ENCODE data around the gene SYNDIG1L.
"Not testable (repeated sequence)": the region's sequence is repeated elsewhere in the genome, so short reads cannot be mapped to it uniquely, and the experiment has no call there.

SYNDIG1L gene

DNA sequence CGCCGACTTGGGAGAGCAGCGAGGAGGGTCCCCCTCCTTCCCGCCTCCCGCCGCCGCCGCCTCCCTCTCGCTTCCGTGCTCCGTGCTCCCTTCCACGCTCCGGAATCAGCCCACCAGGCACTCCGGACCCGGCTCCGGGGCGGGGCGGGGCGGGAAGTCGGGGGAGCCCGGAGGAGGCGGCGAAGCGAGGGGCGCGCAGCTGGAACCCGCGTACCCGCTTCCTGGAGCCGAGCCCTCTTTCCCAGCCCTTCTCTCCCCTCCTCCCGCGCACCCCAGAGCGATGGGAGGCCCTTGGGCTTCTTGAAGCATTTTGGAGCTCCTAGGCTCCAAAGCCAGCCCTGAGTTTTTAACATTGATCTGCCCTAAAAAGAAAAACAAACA lies at the start of gene SYNDIG1L:
Gene SYNDIG1L (minus strand): TSS at position 9 of the 381 bp plus-strand sequence. CDS start 16,466 bp downstream, outside the sequence.
- no peak for DNase-seq (ENCODE audit: low spot score)

DNA sequence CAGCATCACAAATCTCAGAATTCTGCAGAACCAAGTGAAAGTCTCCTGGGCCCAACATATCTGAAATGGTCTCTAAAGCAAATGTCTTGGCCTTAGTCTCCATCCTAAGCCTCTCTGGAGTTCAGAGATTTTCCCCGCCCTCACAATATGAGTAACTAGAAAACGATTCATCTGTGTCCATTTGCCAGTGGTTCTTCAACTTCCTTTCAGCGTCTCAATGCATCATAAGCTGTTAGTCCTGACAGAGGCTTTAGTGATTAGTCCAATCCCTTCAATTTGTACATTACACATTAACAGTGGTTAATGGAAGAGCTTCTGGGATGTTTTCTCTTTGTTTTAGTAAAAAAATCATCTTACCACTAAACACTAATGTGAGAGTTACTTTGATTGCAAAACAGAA lies 49.7 kb upstream of the SYNDIG1L start:
- DNase-seq (ENCODE audit: low spot score) = peak; percentile 67

DNA sequence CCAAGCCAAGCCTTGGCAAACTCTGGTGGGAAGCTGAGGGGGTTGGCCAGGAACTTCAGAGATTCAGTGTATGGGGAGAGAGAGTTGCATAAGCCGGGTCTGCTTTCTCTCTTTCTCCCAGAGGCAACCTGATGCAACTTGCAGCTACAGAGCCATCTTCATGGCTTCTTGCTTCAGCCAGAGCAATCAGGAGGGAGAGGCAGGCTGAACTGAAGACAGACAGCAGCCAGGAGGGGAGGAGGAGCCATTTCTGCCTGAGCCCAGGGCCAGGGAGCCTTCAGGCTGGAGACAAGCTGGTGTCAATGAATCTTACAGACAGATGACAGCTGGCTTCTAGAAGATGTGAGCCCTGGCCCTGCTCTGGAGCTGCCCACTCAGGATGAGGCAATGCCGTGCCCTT lies 48.4 kb upstream of the SYNDIG1L start:
- no peak for DNase-seq (ENCODE audit: low spot score)

DNA sequence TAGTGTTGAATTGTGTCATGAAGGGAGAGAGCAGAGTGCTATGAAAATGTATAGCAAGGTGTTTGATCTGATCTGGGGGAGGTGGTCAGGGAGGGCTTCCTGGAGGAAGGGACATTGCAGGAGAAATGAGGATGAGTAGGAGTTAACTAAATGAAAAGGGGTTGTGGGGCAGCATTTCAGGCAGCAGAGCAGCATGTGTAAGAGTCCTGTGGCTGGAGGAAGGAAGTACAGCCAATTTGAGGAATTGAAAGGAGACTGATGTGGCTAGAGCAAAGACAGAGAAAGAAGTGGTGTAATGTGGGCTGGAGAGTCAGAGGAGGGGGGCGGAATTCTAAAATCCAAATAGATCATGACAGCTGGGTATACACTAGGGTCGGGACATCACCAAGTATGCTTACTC lies 46.6 kb upstream of the SYNDIG1L start:
- DNase-seq (ENCODE audit: low spot score) = no peak

DNA sequence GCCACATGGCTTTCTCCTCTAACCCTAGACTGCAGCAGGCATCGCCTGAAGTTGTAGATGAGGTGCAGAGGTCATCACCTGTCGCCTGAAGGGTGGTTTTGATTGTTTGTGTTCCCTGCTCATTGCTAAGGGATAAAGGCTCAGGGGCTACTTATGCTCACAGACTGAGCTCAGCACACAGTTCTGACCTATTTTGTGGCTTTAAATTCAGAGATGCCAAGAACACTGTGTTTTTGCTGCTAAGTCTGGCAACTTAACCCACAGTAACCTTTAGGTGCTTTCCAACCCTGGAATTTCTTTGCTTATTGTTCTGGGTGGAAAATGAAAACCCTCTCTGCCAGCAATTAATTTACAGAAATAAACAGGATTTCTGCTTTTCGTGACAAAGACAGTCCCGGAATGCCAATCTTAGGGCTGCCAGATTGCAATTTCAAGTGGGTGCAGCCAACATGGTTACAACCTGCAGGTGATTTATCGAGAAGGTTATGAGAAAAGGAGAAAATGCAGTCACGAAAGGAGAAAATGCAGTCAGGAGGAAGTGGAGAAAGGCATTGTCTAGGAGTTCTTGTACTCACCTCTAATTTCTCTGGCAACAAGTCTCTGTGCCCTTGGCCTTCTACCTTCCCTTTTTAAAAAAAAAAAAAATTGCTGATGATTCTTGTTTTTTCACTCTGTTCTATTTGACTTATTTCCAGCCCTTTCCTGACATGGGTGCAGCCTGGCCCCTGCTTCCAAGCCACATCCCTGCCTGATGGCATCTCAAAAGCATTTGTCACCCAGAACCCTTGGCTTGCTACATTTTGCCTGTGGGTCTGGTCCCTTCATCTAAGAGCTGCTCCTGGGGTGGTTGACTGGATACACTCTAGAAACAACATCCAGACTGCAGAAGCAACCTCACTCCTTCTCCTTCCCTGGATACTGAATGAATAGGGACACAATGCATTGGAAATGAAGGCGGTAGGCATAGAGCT lies 43.8 kb upstream of the SYNDIG1L start:
- no peak for DNase-seq (ENCODE audit: low spot score)

DNA sequence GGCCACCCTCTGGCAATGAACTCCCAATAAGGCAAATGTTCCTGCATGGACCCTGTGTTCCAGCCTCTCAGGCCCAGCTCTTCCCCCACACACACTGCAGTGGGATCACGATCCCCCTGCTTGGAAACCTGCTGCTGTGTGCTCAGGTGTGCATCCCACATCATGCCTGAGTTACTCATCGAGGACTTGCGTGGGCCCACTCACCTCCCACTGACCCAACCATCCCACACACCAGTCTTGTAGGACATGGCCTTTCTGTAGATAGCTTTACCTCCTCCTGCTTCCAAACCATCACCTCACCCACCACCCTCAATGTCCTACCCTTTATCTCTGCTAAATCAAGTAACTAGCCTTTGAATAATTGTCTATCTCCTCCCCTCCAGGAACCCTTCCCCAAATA lies 42.5 kb upstream of the SYNDIG1L start:
- DNase-seq (ENCODE audit: low spot score) = no peak

DNA sequence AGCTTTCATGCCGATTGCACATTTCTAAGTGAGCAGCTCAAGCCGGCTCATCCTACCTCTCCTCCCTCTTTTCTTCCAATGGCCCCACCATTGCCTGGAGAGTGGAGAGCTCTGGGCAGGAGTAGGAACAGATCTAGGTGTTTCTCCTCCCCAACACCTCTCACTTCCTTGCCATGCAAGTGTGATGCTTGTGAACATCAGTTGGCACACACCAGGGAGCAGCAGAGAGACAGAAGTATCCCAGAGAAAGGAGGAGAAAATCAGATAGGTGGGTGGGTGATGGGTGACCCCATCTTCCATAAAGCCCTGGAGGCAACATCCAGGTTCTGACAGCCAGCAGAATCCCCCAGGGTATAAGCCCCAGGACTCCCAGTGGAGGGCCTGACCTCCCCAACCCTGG lies 39.3 kb upstream of the SYNDIG1L start:
- DNase-seq (ENCODE audit: low spot score) = no peak

DNA sequence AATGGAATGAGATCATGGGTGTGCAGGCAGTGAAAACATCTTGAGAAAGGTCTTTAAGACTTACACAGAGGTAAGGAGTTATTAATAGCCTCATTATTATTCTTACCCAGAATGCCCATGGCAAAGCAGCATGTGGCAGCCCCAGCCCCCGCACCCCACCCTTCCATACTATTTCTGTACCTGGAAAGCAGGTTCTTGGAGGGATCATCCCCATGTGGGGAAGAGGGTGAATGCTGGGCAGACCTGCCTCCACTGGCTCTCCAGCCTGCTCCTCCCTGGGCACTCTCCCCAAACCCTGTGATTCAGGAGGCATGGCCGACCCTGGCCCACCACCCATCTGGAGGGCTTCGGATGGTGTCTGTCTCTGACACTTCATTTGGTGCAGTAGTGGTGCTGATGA lies 38.8 kb upstream of the SYNDIG1L start:
- DNase-seq (ENCODE audit: low spot score) = no peak

DNA sequence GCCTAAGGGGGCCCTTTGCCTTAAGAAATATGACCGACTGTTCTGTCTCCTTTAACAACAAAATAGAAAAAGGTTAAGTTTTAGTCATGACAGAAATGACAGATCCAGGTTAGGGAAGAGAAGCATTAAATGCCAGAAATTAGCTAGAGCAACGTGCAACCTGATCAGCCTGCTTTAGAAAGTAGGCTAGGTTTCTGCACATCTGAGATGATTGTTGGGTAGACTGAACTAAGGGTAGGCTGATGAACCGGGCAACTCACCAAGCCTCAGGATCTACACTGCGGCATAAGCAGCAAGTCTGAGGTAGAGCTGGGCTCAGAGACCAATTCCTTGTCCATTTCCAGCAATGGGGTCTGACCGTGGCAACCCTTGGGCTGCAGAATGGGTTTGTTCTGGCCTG lies 37.7 kb upstream of the SYNDIG1L start:
- DNase-seq (ENCODE audit: low spot score) = no peak

DNA sequence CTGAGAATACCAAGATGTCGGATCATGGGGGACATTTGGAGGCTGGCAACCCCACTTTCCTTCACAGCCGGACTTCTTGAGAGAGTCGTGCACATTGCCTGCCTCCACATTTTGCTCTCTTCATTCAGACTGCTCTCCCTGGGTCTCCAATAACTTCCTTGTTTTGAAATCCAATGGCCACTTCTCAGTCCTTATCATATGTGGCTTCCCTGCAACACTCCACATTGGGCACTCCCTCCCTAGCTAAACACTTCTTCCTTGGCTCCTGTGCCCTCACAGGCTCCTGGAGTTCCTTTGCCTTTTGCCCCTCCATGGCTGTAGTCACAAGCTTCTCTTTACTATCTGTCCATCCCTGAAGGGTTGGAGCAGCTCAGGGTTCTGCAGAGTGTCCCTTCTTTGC lies 37.0 kb upstream of the SYNDIG1L start:
- no peak for DNase-seq (ENCODE audit: low spot score)

DNA sequence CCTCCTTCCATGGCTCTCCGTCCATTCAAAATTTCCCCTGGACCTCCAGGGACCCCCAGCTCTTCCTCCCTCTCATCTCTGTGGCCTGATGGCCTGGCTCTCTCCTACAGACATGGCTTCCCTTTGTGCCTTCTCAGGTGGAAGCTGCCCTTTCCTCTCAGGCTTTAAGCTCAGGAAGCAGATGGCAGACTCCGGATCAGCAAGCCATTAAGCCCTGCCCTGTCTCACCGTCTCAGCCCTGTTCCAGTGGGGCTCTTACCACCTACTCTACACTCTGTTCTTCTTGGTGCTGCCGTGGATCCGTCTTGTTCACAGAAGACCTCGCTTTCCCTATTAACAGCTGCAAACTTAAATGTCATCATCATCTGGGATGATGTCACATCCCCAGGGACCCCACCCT lies 34.0 kb upstream of the SYNDIG1L start:
- no peak for DNase-seq (ENCODE audit: low spot score)

DNA sequence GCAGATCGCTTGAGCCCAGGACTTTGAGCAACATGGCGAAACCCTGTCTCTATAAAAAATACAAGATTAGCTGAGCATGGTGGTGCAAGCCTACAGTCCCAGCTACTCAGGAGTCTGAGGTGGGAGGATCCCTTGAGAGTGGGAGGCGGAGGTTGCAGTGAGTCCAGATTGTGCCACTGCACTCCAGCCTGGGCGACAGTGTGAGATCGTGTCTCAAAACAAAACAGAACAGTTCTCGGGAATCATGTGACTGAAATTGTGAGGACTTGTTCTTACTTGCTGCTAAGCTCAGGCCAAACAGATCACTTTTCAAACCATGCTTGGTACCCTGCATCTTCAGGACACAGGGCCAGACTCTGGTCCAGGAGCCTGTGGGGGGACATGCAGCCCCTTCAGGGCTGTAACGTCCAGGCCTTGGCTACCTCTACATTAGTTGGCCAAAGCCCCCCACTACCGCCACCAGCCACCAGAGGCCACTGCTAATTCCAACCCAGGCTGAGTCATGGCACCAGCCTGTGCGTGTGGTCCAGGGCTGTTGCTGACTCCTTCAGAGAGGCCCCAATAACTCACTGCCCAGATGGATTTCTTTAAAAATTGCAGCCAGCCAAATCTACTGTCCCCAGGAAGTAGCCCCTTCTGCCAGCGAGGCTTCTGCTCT lies 33.4 kb upstream of the SYNDIG1L start:
- peak; percentile 81 for DNase-seq (ENCODE audit: low spot score)

DNA sequence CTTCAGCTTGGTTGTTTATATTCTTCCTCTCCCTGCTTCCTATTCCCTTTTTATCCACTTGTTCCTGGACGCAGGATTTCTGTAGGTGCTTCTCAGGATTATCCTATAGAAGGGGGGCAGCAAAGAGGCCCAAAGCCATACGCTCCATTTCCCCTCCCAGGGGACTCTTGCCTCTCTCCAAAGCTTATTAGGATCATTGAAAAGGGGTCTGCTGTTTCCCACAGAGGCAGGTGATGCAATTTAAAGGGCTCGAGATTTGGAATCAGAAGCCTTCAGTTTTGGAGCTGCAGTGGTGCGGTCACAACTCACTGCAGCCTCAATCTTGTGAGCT lies 31.5 kb upstream of the SYNDIG1L start:
- no peak for DNase-seq (ENCODE audit: low spot score)

DNA sequence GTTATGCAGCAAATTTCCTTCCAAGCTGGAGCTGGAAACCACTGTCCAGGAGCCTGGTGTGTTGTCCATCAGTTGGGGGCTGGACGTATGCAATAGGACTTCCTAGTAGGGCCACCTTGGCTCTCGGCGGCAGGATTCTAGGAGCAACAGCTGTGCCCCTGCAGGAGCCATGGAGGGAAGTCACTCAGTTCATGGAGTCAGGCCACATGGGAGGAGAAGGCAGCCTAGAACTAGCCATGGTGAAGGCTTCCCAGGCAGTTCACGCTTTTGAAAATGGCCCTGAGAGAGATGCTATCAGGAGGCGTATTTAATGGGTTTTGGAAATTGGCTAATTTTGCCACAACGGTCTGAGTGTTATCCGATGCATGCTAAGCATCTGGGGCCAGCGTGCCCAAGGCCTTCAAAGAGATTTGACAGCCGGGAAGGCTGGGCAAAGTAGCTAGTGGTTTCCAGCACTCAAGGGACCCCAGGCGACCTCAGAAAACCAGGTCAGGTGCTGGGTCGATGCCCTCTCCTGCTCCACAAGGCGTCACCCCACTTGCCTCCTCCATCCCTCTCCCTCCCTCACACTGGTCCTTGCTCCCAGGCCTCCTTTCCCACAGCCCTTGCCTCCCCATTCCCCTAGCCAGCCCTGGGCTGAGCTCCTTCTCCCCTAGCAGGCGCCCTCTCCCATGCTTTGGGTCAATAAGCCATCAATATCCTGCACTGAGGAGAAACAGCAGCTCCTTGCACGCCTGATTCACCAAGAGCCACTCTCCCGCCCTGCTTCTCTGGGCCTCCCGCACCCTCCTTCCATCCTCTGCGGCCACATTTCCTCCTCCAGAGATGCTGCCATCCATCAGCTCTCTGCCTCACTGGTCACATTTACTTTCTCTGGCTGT lies 30.9 kb upstream of the SYNDIG1L start:
- DNase-seq (ENCODE audit: low spot score) = no peak

DNA sequence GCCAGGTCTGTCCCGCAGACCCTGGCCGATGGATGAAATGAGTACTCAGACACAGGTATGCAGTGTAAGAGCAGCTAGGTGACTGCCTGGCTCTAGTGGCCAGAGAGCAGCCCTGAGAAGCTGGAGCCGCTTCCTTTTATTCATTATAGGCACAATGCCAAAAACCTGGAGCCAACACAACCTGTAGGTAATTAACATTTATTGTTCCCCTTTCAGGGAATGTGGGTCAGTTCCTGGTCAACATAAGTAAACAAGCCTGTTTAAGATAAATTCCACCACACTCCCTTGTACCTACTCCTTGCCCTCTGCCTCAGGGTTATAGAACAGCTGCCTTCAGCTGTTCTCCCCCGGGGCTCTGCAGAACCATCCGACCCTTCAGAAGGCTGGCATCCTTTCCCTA lies 28.4 kb upstream of the SYNDIG1L start:
- not testable (repeated sequence) for DNase-seq (ENCODE audit: low spot score)

DNA sequence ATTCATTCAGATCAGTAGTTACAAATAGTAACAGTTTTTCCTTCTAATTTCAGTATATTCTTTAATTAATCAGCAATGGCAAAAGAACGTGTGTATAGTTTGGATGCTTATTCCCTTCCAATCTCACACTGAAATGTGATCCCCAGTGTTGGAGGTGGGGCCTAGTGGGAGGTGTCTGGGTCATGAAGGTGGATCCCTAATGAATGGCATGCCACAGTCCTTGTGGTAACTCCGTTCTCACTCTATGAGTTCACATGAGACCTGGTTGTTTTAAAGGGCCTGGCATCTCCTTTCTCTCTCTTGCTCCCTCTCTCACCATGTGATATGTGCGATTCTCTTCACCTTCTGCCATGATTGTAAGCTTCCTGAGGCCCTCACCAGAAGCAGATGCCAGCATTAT lies 18.9 kb upstream of the SYNDIG1L start:
- DNase-seq (ENCODE audit: low spot score) = no peak

DNA sequence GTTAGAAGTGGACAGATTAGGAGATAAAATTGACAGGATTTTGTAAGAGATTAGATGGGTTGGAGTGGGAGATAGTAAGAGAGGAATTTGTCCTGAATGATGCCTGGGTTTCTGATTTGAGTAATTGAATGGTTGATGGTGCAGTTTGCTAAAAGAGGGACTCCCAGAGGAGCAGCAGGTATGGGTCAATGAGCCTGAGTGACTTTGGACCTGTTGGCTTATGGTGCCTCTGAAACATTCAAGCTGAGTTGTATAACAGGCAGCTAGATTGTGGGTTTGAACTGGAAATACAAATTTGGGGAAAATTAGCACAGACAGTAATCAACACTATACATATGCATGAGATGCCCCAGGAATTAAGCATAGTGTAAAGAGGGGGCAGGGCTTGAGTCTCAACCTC lies 16.7 kb upstream of the SYNDIG1L start:
- DNase-seq (ENCODE audit: low spot score) = no peak

DNA sequence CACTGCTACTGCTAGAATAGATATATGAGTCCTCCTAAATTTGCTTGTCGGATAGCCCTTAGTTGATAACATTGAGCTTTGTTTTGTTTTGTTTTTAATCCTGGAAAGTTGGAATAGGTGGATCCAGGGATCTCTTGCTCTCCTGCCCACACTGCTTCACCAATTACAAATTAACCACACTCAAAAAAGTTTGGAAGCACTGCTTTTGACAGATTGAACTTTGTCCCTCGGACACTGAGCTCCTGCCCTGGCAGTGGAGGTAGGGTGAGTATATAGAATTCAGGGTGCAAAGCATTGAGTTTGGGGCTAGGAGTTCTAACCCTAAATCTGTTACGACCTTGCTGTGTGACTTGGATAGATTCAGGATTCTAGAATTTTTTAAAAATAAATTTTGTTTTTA lies 15.1 kb upstream of the SYNDIG1L start:
- DNase-seq (ENCODE audit: low spot score) = no peak

DNA sequence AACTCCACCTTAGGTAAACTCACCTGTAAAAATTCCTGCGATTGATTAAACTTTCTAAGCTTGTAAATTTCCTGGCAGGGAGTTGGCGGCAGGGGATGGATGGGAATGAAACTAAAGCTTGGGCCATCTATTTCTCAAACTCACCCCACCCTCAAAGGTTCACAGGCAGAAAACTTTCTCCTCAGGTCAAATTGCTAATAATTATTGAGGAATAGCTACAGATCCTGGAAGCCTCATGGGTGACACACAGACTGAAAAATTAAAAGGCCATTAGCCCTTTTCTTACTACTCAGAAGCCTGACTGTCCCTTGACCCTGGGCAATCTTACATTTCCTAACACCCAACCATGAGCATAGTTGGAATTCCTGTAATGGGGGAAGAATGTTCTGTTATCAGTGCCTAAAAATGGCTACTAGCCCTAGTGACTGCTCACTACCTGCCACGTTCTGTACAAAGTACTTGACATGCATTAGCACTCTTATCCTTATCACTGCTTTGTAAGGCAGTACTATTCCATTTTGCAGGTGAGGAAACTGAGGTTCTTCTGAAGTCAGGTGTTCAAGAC lies 12.4 kb upstream of the SYNDIG1L start:
- no peak for DNase-seq (ENCODE audit: low spot score)

DNA sequence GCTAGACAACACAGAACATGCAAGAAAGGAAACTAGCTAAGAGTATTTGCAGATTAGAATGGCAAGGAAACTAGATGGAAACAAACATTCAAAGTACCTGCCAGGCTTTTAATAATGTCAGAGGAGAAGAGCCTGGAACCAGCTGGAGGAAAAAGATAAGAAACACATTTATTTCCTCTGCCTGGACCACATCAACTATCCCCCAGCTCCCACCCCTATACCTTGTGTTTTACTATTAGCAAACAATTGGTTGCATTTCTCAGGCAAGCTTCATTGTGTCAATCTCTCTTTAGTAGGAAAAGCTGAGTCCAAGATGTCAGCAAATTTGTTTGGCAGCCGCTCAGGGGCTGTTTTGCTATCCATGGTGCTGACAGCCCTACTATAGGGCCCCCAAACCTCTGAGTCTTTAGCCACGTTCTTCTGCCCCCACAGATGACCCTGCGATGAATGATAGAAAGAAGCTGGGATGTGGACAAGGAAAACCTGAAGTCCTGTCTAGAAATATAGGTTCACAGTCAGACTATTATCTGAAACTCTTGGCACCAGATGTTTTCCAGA lies 11.6 kb upstream of the SYNDIG1L start:
- DNase-seq (ENCODE audit: low spot score) = peak; percentile 11

DNA sequence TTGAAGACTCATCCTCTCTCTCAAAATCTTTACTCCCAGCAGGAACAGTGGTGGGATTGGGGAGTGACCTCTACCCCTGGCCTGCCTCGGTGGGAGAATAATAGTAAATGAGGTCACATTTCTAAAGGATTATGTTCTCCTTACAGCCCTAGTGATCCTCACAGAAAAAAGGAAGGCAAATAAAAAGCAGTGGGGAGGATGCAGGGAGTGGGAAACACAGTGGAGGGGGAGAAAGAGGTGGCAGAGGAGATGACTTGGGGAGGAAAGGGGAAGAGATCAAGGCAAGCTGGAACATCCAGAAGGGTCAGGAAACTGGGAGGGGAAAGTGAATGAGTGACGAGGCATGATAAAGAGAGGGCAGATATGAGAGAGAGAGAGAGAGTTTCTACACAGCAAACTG lies 8.3 kb upstream of the SYNDIG1L start:
- no peak for DNase-seq (ENCODE audit: low spot score)

DNA sequence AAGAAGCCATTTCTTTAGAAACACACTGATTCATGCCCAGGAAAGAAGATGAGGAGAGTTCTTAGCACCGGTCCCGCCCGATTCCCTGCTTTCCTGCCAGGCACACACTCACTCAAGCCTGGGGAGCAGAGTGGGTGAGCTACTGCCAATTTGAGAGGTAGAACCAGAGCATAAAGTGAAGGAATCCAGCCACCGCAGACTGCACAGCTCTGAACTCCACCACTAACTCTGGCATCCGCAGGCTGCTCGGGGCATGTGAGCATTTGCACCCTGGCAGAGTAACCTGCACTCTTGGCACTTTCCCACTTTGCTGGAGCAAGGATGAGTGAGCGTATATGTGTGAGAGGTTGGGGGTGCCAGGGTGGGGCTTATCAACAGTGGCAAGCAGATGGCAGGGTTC lies 4.0 kb upstream of the SYNDIG1L start:
- no peak for DNase-seq (ENCODE audit: low spot score)

Data from RKO (cell line).